GM18909 (cell line): Measurements from ENCODE around the gene SLC39A11.
"Not testable (repeated sequence)": the region's sequence is repeated elsewhere in the genome, so short reads cannot be mapped to it uniquely, and the experiment has no call there.

ENCODE experiments used
- ATAC-seq: cut with Tn5 transposase; IDR thresholded peaks from one replicate; pipeline ENCODE4 v1.9.1; 2021; ENCODE audit warnings: mild to moderate bottlenecking; ENCODE audit not compliant: unreplicated experiment, poor library complexity

Gene SLC39A11, protein sequence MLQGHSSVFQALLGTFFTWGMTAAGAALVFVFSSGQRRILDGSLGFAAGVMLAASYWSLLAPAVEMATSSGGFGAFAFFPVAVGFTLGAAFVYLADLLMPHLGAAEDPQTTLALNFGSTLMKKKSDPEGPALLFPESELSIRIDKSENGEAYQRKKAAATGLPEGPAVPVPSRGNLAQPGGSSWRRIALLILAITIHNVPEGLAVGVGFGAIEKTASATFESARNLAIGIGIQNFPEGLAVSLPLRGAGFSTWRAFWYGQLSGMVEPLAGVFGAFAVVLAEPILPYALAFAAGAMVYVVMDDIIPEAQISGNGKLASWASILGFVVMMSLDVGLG

DNA sequence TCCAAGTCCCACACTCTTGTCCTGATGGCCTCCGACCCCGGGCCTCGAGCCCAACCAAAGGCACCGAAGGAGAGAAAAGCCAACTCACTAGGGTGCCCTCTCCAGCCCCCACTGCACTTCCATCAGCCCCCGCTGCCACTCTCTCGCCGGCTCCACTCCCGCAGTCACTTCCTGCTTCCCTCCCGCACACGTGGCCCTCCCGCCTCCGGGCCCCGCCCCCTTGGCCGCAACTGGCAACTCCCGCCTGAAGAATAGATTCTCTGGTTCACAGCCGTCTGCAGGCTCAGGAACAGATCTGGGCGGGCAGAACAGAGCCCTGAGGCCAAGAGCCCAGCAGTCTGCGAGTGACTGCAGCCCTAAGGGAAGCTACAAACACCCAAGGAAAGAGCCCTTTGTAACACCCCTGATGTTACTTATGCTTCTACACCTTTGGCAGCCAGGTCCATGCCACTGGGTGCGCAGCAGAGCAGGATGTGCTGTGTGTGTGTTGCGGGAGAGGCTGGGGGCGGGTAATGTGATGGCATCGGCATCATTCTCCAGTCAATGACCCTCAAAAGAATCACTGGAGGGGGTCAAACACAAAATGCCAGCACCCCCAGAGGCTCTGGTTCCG lies at the start of gene SLC39A11:
TSS of gene SLC39A11 (minus strand) at position 166 of the 613 bp plus-strand sequence. CDS start 3,924 bp downstream, outside the sequence.
- peak; percentile 98 for ATAC-seq

DNA sequence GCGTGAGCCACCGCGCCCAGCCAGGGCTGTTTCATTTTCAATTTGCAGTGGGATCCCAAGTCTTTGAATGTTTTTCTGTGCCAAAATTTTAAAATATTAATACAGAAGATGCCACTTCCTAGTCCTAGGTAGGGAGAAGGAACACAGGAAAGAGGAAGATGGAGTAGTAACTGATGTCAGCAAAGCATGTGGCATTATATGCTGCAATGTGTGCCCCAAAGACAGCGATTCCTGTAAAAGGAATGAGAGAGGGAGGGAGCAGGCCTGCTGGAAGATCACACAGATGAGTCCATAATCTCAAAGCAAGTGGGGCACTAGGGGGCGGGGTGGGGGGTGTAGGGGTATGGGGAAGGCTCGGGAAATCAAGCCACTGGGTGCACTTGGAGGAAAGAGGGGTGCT lies 48.9 kb upstream of the SLC39A11 start:
- ATAC-seq, result no peak

DNA sequence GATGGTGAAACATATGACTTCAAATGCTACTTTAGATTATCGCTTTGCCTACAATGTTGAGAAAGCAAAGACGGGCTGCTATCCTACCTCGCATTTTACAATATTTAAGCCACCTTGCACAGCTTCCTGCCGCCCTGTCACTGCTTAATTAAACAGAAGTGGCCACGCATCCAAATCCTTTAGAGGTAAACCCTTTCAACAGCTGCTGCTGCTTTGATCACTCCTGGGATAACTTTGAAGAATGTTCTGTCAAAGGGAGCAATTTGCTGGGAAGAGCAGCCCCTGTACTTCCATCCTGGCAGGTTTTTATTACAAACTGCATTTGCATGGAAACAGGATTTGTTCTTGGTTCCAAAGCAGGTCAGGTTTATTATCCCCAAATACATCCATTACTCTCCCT lies 48.1 kb upstream of the SLC39A11 start:
- no peak for ATAC-seq

DNA sequence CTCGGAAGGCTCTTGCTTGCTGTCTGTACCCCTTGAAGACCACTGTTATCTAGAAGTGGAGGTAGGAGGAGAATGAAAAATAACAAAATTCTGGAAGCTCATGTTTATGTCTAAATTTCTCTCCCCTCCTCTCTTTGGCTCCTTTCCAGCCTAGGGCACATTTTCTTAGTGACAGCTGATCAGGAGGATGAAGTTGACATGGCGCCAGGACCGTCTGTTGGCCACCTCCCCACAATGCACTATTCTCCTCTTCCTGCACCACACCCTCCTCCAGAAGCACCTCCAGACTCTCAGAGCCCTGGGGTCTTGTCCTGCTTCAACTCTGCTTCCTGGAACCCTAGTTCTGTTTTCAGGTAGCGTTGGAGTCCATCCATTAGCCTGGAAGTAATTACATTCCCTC lies 46.8 kb upstream of the SLC39A11 start:
- ATAC-seq, result no peak

DNA sequence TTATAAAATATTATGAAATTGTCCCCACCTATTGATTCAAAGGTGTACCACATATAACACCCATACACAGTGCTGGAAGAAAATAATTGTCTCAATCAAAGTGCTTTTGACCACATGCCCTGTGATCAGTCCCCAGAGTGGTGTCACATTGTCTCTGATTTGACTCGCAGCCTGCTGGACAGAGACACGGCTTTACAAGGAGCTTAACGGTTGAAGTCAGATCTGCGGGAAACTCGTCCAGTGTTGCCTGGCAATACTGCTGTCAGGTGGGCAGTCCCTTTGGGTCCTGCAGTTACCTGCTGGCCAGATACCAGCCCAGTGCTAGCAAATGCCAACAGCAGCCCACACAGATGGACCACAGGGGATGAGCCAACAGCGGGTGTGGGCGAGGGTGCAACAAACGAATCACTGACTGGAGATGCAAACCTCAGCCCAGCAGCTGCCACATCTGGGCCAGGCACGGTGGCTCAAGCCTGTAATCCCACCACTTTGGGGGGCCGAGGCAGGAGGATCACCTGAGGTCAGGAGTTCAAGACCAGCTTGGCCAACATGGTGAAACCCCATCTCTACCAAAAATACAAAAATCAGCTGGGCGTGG lies 46.2 kb upstream of the SLC39A11 start:
- ATAC-seq, result no peak

DNA sequence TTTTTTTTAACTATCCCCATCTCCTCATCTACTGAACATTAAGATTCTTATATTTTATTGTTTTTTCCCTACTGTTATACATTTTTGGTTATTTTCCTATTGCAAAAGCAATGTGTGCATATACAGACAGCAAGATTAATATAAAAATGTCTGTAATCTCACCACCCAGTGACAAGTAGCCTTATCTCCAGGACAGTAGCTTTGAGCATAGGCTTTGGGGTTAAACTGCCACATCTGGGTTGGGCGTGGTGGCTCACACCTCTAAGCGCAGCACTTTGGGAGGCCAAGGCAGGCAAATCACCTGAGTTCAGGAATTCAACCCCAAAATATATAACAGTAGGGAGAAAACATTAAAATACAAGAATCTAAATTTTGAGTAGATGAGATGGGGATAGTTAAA lies 44.9 kb upstream of the SLC39A11 start:
- ATAC-seq, result no peak

DNA sequence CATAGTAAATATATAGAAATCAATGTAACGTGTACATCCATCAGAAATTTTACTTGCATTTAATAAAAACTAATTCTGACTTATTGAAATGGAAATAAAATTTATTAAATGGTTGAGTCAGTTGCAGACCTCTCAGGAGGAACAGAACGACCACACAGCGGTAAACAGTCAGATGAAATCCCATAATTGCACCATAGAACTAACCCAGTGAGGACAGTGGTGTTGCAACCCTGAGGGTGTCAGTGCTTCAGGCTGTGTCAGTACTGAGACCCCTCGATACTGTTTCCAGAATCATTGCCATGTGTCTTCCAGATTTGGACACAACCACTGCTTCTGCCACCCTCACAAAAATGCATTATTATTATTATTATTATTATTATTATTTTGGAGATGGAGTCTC lies 43.3 kb upstream of the SLC39A11 start:
- ATAC-seq, result no peak

DNA sequence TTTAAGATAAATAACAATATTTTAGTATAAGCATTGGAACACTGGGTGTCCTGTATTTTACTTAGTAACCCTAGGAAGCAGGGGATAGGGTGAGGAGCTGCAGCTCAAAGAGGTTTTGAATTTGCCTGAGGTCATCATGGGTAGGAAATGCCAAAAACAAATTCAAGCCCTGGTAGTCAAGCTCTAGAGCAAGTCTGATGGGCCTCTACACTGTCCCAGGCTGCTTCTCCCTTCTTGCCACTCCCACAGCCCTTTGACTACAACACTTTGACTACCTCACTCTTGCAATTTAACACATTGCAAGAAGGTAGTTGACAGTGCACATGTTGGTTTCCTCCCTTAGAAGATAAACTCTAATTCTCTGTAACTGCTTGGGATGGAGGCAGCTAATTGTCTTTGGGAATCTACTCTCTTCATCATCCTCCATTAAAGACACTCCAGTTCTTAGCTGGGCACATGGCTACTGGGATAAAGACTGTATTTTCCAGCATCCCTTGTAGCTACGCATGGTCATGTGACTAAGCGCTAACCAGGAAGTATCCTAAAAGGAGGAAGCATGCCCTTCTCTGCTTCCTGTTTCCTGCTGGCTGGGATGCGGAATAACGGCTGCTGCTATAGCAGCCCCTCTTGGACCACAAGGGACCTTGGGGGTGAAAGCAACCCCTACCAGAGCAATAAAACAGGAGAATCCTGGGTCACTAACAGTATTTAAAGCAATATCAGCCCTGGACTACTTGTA lies 41.6 kb upstream of the SLC39A11 start:
- no peak for ATAC-seq

DNA sequence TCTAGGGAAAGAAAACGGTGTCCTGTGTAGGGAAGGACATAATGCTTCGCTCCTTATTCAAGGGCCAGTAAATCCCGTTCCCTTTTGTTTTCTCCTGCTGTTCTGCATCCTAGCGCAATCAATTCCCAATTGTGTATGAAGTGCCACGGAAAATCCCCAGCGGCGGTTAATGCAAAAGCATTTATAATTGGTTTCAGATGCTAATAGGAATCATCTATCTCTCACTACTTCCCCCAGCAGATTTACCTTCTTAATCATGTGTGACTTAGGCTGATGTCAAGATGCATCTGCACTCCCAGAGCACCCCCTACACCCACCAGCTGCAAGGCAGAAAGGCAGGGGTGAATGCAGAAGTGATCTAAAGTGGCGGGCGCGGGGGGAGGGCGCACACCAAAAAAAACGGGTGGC lies 39.6 kb upstream of the SLC39A11 start:
- ATAC-seq, result no peak

DNA sequence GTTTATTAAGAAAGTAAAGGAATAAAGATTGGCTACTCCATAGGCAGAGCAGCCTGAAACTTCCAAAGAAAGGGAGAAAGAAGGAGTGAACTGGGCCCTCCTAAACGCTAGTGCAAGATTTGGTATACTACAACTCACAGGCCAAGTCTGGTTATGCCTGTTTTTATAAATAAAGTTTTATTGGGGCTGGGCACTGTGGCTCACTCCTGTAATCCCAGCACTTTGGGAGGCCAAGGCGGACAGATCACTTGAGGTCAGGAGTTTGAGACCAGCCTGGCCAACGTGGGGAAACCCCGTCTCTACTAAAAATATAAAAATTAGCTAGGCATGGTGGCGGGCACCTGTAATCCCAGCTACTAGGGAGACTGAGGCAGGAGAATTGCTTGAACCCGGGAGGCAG lies 39.0 kb upstream of the SLC39A11 start:
- not testable (repeated sequence) for ATAC-seq

DNA sequence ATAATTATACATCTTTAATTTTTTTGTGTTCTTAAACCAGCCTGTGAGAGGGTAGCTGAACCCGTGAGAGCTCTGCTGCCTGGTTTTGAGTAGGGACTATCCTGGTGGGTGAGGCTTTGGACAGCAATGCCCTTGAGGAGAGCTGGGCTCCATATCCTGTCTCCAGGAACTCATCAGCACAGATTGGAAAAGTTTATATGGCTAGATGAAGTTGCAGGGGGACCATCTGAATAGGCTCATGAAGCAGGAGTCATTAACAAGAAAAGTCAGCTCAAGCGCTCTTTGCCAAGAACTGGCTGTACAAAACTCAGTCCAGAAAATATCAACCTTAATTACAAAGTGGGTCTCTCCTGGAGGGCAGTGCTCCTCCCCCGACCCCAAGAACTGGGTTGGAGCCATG lies 38.5 kb upstream of the SLC39A11 start:
- ATAC-seq, result no peak

DNA sequence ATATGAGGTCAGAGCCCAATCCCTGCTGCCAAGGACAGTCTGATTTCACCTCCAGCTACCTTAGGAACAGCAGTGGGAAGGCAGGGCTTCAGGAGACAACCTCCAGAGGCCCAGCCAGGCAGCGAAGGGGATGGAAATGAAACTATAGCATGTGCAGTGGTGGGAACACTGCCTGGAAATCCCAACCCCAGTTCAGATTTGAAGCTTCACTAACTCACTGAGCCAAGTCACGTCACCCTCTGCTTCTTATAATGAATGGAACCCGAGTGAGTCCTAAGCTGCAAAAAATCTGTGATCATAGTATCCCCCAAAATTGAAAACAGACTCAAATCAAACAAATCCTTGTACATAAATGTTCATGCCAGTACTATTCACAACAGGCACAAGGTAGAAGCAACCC lies 36.0 kb upstream of the SLC39A11 start:
- no peak for ATAC-seq

DNA sequence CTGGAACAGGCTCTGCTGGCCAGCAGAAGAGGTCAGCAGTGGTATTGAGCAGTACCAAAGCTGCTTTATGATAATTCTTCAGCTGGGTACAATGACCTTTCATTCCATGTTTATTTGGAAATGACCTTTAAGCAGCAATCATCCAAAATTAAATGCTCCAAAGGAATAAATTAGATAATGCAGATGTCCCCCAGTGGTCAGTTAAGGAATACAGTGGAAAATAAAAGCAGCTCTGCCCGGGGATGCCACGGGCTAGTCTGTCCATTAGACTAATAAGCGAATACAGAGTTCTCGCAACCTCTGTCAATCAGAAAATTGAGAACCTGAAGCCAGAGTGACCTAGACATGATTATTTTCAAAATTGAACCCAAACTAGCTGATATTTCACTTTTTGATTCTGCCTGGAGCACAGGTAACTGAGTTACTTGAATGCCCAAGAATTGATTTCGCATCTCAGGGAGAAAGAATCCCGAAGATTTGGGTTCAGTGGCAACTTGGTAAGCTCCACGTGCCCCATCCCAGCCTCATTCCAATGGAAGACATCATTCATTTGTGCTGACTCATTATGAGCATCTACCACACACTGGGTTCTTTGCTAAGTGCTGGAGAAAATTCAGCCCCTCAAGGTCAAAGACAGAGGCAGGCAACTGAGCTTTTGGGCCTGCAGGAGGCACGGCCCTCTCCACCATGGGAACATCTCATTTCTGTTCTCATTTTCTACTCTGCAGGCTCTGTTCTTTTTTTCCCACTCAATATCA lies 34.4 kb upstream of the SLC39A11 start:
- ATAC-seq, result no peak

DNA sequence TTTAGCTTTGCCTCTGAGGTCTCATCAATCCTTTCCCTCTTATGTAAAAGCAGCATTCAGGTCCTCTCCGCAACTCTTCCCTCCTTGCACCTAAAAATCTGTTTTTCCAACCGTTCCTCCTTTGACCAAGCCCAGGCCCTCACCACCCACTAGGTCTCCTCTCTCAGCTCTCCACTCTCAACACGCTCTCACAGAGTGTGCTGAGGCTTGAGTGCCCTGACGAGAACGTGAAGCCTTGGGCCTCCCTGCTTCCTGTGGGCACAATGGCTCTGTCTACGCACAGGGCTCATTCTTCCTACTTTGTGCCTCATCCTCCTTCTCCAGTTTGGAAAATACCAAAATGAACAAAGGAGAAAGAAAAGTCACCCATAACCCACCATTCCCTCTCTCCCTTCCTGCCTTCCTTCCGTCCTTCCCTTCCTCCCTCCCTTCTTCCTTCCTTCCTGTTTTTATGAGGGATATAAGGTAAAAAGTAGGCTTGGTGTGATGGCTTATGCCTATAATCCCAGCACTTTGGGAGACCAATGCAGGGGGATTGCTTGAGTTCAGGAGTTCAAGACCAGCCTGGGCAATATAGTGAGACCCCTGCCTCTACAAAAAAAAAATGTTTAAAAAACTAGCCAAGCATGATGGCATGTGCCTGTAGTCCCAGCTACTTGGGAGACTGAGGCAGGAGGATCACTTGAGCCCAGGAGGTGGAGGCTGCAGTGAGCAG lies 31.3 kb upstream of the SLC39A11 start:
- ATAC-seq, result no peak

DNA sequence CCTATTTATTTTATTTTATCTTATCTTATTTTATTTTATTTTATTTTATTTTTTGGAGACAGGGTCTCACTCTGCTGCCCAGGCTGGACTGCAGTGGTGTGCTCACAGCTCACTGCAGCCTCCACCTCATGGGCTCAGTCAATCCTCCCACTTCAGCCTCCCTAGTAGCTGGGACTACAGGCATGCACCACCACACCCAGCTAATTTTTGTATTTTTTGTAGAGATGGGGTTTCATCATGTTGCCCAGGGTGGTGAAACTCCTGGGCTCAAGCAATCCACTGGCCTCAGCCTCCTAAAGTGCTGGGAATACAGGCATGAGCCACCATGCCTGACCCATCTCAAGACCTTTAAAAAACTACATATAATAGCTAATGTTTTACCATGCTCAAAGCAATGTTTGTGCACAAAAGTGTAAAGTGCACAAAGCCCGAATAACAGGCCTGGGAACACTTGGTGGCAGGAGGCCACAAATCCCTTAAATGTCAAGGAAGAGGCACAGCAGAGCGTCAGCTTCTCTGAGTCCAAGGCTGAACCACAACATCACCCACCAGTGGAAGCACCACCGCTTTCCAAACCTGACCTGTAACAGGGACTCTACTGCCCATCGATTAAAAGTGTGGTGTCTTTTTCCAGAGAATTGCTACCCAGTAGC lies 30.6 kb upstream of the SLC39A11 start:
- ATAC-seq, result no peak

DNA sequence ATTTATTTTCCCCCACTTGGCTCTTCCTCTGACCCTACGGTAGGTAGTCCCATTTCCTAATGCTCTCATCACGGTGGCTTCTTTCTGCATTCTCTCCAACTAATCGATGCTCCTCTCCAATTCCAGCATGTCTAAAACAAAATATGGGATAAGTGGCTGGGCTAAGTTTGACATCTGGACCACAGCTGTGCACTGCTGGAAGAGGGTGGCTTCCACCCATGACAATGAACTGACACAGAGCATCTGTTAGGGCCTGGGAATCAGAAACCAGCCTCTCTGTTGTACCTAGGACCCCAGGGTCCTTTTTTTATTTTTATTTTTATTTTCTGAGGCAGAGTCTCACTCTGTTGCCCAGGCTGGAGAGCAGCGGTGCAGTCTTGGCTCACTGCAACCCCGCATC lies 29.0 kb upstream of the SLC39A11 start:
- no peak for ATAC-seq

DNA sequence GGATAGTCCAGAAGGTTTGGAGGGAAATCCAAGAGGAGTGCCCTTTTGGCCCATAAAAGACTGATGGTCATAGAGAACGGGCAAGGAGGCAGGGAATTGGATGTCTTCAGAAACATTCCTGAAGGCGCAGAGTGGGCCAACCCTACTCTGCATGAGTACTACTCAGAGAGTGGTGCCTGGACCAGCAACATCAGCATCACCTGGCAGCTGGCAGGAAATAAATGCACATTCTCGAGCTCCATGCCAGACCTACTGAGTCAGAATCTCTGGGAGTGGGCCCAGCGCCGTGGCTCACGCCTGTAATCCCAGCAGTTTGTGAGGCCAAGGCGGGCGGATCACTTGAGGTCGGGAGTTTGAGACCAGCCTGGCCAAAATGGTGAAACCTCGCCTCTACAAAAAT lies 27.1 kb upstream of the SLC39A11 start:
- ATAC-seq, result no peak

DNA sequence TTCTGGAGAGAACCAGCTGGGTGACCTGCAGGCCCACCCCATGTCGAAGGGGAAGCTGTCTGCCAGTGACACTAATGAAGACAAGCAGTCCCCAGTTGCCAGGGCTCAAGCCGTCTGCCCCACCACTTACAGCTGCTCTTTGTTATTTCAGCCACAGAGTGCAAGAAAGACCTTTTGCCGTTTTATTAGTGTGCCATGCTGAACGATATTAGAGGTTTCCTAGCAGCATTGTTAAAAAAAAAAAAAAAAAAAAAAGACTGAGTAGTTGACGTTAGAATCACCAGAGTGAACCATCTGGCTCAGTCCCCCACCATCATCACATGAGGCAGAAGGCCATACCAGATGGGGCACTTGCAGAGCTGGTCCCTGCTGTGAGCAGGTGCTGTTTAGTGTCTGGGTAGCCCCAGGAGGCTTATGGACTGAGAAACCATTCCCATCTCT lies 26.5 kb upstream of the SLC39A11 start:
- ATAC-seq, result no peak

DNA sequence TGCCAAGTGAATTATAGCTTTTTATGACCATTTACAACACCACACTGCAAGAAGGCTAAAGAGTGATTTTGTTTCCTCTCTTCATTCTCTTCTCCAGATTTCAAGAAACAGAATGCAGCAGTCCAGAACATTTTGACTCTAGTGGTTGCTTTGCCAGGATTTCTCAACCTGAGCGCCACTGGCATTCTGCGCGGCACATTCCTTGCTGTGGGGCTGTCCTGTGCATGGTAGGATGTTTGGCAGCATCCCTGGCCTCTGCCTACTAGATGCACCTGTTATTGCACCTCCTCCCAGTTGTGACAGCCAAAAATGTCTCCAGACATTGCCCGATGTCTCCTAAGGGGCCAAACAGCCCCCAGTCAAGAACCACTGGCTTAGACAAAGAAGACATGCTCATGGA lies 25.7 kb upstream of the SLC39A11 start:
- ATAC-seq, result no peak
